ENCODE results near the gene FCRLA. TPM values are rescaled to one million over a fixed set of nuclear protein-coding genes. Genes with fewer than 3 reads are reported as not detected.

Gene FCRLA, protein sequence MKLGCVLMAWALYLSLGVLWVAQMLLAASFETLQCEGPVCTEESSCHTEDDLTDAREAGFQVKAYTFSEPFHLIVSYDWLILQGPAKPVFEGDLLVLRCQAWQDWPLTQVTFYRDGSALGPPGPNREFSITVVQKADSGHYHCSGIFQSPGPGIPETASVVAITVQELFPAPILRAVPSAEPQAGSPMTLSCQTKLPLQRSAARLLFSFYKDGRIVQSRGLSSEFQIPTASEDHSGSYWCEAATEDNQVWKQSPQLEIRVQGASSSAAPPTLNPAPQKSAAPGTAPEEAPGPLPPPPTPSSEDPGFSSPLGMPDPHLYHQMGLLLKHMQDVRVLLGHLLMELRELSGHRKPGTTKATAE
- 0.03 to 0.06 TPM in 2 of 5 replicates, not detected in the others for total RNA-seq (2022; extraction: Qiagen RNA extraction)

DNA sequence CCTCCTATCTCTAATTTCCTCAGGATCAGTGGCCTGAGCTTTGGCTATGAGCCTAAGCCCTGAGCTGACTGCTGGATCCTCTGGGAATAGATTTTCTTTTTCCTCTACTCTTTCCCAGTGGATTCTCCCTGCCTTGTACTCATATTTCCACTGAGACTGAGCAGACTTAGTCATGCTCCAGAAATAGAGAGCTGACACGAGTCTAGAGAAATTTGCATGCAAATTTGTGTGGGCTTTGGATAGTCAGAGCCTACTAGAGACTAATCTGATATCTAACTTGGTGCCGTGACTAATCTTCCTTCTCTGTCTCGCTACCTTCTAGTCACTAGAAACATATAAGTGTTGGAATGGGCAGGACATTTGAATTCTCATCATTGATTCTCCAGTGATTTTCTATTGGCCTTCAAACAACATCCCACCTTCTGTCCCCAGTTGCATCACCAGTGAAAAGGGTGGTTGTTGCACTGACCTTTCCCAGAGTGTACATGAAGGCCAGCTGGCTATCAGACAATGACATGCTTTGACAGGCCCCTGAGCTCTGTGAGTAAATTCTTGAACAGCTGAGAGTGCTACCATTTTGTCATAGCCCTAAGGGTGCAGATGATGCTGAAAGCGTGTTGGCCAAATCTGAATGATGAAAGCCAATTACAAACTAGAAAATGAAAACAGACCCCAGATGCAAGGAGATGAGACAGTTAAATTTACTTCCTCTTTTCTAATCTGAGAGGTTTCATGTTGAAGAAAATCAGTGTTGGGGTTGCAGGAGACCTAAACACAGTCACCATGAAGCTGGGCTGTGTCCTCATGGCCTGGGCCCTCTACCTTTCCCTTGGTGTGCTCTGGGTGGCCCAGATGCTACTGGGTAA lies at the start of gene FCRLA:
TSS of gene FCRLA (plus strand) at position 748 of the 866 bp plus-strand sequence. CDS start at position 784, 36 bp downstream.

DNA sequence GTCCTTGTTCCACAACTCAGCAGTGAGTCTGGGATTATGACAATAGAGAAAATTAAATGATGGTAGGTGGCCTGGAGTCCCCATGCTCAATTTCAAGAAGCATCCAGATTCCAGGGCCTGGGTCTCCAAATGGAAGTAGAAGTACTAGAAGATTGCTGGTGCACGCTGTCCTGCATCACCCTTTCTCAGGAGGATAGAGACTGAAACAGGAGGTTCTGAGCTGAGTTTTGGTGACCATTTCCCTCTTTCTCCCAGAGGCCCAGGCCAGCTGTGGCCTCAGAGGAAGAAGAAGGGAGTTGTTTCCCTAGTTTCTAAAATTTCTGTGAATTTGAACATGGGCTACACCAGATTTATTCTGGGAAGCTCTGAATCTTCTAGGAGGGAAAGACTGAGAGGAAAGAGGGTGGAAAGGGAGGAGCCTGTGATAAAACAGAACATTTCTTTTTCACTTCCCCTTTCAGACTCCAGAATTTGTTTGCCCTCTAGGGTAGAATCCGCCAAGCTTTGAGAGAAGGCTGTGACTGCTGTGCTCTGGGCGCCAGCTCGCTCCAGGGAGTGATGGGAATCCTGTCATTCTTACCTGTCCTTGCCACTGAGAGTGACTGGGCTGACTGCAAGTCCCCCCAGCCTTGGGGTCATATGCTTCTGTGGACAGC lies 44.2 kb upstream of the FCRLA start, which contains the start of gene FCGR2B:
TSS of gene FCGR2B (plus strand) at position 460 of the 656 bp plus-strand sequence. CDS start at position 559, 99 bp downstream.

DNA sequence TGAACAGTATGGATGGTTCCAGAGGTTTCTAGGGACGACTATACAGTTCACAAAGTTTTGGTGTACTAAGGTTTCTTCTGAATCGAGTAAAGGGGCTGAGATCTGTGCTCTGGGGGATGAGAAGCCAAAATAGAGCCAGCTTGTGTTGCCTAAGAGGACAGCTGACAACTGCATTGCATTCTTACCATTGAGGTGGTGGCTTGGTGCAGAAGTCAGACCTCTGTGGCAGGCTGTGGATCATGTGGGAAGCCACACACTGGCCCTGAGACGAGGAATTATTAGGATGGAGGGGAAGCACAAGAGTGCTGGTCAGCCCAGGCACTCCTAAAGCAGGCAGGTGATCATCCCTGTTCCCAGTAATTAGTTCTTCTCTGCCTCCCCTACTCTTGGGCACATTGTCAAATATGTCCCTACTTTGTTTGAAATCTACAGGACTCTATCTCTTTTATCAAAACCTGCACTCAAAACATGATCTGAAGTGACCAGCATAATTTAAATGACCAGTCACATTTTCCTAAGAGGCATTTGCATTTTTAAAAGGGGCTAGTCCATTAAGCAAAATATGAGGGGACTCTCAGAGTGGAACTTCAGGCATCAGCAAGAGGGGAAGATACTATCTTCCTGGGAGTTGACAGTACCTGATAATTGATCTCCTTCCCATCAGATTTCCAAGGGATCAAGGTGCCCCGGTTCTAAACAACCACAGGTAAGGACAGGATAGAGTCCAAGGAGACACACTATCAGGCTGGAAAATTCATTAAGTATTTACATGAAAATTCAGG lies 14.1 kb downstream of the FCRLA start, which contains the start of gene FCRLB:
TSS of gene FCRLB (plus strand) at position 589 of the 782 bp plus-strand sequence. CDS start 1,129 bp downstream, outside the sequence.

DNA sequence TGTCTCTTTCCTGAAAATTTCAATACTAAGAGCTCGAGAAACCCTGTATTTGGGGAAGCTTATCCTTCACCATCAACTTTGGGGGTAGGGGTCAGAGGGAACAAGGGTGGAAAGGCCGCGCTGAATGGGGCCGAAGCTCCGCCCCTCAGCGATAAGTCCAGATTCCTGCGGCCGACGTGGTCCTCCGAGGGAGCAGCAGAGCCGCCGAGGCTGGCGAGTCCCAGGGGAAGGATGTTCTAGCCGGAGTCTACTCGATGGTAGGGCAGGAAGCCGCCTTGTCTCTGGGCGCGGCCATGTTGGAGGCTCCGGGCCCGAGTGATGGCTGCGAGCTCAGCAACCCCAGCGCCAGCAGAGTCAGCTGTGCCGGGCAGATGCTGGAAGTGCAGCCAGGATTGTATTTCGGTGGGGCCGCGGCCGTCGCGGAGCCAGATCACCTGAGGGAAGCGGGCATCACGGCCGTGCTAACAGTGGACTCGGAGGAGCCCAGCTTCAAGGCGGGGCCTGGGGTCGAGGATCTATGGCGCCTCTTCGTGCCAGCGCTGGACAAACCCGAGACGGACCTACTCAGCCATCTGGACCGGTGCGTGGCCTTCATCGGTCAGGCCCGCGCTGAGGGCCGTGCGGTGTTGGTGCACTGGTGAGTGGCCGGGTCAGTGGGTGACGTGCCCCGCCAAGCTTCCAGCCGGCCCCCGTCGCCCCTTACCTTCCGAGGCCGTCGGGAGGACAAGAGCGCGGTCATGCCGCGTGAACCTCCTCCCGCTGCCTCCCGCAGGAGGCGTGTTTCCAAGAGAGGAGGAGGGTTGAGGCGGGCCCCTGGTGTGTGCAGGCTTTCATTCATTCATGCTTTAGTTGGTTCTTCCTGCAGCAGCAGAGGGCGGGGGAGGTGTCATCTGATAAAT lies 42.7 kb downstream of the FCRLA start, which contains the start of gene DUSP12:
TSS of gene DUSP12 (plus strand) at position 278 of the 899 bp plus-strand sequence. CDS start at position 294, 16 bp downstream.

Other genes with a start within 250 kb of the FCRLA start
- gene FCGR2A, start 201.8 kb upstream of the FCRLA start, total RNA-seq (2022; extraction: Qiagen RNA extraction): 0.13 TPM in 1 of 5 replicates, not detected in the others
- gene HSPA6, start 182.7 kb upstream of the FCRLA start, total RNA-seq (2022; extraction: Qiagen RNA extraction): 1.0 to 7.1 TPM (median 1.9 TPM) in 5 replicates
- gene FCGR3A, start 157.4 kb upstream of the FCRLA start, total RNA-seq (2022; extraction: Qiagen RNA extraction): not detected in 5 replicates
- not detected in 5 replicates for gene FCGR3B, start 76.1 kb upstream of the FCRLA start, total RNA-seq (2022; extraction: Qiagen RNA extraction)
- gene FCGR2B, start 44.1 kb upstream of the FCRLA start, total RNA-seq (2022; extraction: Qiagen RNA extraction): not detected in 5 replicates
- 1.0 to 1.8 TPM (median 1.7 TPM) in 5 replicates for gene FCRLB, start 14.3 kb downstream of the FCRLA start, total RNA-seq (2022; extraction: Qiagen RNA extraction)
- 45.9 to 56.9 TPM (median 46.9 TPM) in 5 replicates for gene DUSP12, start 42.6 kb downstream of the FCRLA start, total RNA-seq (2022; extraction: Qiagen RNA extraction)
- 12.8 to 15.3 TPM (median 14.3 TPM) in 5 replicates for gene ATF6, start 59.1 kb downstream of the FCRLA start, total RNA-seq (2022; extraction: Qiagen RNA extraction)